GOT3 (cell line): ENCODE results near the gene NBEAL1.
"Not testable (repeated sequence)": the region's sequence is repeated elsewhere in the genome, so short reads cannot be mapped to it uniquely, and the experiment has no call there.

Experiments
- DNase-seq: peaks from one replicate; lab custom pipeline; 2025; ENCODE audit warnings: mixed read lengths; lab: John Stamatoyannopoulos, UW

Gene NBEAL1

GRCh38 chr2:203014456-203015199 lies at the start of gene NBEAL1:
TSS of gene NBEAL1 (plus strand) at chr2:203014875. CDS start at chr2:203016385, 1,510 bp downstream.
- peak; percentile 96 for DNase-seq

- no peak for DNase-seq
These were observed 48.7 kb upstream of the NBEAL1 start for GRCh38 chr2:202965810-202966460.

GRCh38 chr2:202969404-202969803 lies 45.3 kb upstream of the NBEAL1 start:
- not testable (repeated sequence) for DNase-seq

GRCh38 chr2:202976809-202977208 lies 37.9 kb upstream of the NBEAL1 start:
- no peak for DNase-seq

- DNase-seq = no peak
These were observed 31.7 kb upstream of the NBEAL1 start for GRCh38 chr2:202982779-202983491.

GRCh38 chr2:202989749-202990148 lies 24.9 kb upstream of the NBEAL1 start:
- DNase-seq = no peak

GRCh38 chr2:202990501-202990900 lies 24.2 kb upstream of the NBEAL1 start:
- DNase-seq = no peak

GRCh38 chr2:202997113-202997512 lies 17.6 kb upstream of the NBEAL1 start:
- not testable (repeated sequence) for DNase-seq

- DNase-seq = no peak
These were observed 12.4 kb upstream of the NBEAL1 start for GRCh38 chr2:203002054-203002821.

- DNase-seq = no peak
These were observed 11.0 kb upstream of the NBEAL1 start for GRCh38 chr2:203003716-203004115.

- no peak for DNase-seq
These were observed 2.0 kb downstream of the NBEAL1 start for GRCh38 chr2:203016716-203017115.

- DNase-seq = no peak
These were observed 3.5 kb downstream of the NBEAL1 start for GRCh38 chr2:203018181-203018580.

- no peak for DNase-seq
These were observed 4.5 kb downstream of the NBEAL1 start for GRCh38 chr2:203019142-203019541.

- no peak for DNase-seq
These were observed 7.3 kb downstream of the NBEAL1 start for GRCh38 chr2:203021991-203022390.

- no peak for DNase-seq
These were observed 8.1 kb downstream of the NBEAL1 start for GRCh38 chr2:203022751-203023150.

GRCh38 chr2:203025592-203025991 lies 10.9 kb downstream of the NBEAL1 start:
- DNase-seq = no peak

- no peak for DNase-seq
These were observed 15.9 kb downstream of the NBEAL1 start for GRCh38 chr2:203030545-203030944.

GRCh38 chr2:203030991-203031390 lies 16.3 kb downstream of the NBEAL1 start:
- no peak for DNase-seq

- no peak for DNase-seq
These were observed 18.7 kb downstream of the NBEAL1 start for GRCh38 chr2:203033395-203033794.

GRCh38 chr2:203035879-203036470 lies 21.3 kb downstream of the NBEAL1 start:
- no peak for DNase-seq

GRCh38 chr2:203037026-203037425 lies 22.4 kb downstream of the NBEAL1 start:
- no peak for DNase-seq

- no peak for DNase-seq
These were observed 23.9 kb downstream of the NBEAL1 start for GRCh38 chr2:203038586-203038985.
